Epidermal melanocyte (primary cell): ENCODE results near the gene EID2B.

ENCODE experiments used
- DNase-seq: peaks from one replicate; pipeline ENCODE4 v3.0.0; 2011; ENCODE audit warnings: low spot score; ENCODE audit not compliant: insufficient read length

The EID2B gene

DNA sequence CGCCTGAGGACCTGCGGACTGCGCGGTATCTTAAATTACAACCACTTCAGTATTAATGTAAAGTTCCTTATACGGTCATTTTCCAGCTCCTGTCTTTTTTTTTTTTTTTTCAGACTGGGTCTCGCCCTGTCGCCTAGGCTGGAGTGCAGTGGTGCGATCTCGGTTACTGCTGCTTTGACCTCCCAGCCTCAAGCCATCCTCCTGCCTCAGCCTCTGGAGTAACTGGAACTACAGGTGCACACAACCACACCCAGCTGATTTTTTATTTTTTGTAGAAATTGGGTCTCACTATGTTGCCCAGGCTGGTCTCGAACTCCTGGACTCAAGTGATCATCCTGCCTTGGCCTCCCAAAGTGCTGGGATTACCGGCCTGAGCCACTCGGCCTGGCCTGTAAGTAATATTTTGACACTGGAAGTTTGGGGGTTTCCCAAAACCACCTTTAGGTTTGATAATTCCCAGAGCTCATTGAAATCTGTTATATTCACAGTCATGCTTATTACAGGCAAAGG is 406 bp upstream of the EID2B start:
- DNase-seq, result no peak

DNA sequence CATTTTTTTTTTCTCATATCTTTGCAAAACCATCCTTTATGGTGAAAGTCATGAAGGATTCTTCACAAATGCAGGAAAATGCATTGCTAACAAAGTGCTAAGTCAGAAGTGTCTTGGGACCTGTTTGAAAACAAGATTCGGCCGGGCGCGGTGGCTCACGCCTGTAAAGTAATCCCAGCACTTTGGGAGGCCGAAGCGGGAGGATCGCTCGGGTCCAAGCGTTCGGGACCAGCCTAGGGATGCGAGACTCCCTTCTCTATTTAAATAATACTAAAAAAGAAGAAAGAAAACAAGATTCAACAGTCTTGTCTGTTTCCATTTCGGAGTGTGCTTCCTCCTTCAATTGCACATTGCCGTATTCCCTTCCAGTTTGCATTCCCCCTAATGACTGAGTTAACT is 819 bp downstream of the EID2B start:
- no peak for DNase-seq

DNA sequence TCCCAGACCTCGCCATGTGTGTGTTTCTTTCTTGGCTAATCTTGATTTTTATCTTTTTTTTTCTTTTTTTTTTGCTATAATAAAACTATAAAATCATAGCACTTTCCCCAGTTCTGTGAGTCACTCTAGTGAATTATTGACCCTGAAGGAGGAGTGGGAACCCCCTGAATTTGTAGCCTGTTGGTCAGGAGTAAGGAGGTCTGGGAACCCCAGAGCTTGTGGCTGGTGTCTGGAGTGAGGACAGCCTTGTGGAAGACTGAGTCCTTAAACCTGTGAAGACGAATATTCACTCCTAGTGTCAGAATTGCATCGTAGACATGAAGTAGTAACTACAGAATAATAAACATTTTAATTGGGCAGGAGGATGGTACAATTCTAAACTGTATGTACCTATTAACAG is 7.4 kb downstream of the EID2B start:
- no peak for DNase-seq

DNA sequence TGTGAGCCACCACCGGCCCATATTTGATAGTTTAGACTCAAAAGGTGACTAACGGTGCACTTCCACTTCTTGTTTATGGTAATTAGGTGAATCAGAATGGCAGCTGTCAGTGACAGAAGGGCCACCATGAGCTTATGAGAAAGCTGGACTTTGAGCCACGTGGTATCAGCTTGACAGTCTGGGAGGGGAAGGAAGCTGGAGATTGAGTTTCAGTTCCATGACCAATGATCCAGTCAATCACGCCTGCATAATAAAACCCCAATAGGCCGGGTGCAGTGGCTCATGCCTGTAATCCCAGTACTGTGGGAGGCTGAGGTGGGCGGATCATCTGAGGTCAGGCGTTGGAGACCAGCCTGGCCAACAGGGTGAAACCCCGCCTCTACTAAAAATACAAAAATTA is 8.2 kb downstream of the EID2B start:
- no peak for DNase-seq

DNA sequence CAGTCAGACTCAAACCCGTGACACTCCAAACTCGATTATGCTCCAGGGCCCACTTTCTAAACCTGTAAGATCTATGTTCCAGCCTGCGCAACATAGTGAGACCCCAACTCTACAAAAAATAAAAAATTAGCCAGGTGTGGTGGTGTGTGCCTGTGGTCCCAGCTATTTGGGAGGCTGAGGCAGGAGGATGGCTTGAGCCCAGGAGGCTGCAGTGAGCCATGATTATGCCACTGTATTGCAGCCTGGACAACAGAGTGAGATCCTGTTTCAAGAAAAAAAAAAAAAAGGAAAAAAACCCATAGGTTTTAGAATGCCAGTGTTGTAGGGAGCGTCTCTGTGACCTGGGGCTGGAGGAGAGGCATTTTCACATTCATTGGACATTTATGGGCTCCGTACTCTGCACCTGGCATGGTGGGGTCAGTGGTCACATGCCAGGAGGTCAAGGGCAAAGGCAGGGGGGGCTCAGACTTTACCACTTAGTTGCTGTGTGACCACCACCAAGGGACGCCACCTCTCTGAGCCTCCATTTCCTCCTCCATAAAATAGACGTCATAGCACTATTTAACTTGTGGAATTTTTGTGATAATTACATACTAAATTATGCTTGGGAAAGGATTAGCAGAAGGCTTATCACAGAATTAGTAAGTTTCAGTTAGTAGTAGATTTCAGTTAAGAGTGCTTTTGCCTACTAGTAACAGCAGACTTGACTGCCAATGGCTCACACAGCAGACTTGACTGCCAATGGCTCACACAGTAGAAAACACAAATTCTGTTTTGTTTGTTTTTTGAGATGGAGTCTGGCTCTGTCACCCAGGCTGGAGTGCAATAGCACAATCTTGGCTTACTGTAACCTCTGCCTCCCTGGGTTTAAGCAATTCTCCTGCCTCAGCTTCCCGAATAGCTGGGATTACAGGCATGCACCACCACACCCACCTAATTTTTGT is 11.8 kb downstream of the EID2B start:
- no peak for DNase-seq

DNA sequence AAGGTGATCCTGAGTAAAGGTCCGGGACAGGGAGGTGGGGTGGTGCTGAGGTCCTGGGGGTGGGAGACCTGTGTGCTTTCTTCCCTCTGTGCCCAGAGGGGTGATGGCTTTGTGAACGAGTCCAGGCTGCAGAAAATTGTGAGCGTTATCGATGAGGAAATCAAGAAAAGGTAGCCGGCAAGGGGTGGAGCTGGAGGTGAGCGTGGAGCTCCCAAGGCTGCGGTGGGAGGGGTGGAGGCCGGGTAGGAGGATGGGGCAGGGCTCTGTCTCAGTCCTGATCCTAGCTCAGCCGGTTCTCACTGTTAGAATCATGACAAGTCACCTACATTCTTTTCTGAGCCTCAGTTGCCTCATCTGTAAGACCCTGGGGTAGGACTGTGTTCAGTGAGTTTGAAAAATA is 13.7 kb downstream of the EID2B start:
- DNase-seq, result no peak

DNA sequence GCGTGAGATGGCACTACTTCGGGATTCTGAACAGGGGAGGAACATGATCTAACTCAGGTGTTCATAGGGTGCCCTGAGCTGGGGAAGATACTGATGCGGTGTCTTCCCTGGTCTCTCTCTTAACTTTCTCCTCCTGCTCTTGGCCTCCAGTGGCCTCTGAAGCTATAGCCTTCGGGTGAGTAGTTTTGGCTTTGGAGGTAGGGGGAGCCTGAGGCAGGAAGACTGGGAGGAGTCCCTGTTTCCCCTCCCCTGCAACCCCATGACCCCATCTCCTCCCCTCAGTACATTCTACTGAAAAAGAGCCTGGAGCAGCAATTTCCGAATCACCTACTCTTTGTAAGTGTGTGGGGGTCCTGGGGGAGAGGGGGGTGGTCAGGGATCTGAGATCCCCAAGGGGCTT is 14.2 kb downstream of the EID2B start:
- DNase-seq, result no peak

DNA sequence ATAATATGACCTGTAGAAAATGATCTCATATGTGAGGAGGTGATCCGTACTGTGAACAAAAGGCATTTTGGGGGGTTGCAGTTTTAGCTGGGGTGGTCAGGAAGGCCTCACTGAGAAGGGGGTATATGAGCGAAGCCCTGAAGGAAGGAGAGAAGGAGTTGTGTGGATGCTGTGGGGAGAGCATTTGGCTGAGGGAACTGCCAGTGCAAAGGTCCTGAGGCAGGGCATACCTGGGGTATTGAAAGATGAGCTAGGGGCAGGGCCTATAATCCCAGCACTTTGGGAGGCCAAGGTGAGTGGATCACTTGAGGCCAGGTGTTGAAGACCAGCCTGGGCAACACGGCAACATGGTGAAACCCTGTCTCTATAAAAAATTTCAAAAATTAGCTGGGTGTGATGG is 15.2 kb downstream of the EID2B start:
- DNase-seq, result no peak

DNA sequence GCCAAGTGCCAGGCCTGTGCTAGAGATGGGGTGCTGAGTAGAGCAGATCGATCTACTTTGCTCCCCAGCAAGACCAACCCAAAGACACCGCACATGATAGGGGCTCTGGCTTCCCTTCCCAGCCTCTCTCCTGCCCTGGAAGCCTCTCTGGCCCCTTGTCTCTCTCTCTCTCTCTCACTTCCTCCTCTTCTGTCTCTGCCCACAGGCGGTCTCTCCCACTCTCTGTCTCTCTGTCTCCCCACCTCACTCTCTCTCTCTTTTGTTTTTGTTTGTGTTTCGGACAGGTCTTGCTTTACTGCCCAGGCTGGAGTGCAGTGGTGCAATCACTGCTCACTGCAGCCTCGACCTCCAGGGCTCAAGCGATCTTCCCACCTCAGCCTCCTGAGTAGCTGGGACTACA is 16.4 kb downstream of the EID2B start:
- no peak for DNase-seq

DNA sequence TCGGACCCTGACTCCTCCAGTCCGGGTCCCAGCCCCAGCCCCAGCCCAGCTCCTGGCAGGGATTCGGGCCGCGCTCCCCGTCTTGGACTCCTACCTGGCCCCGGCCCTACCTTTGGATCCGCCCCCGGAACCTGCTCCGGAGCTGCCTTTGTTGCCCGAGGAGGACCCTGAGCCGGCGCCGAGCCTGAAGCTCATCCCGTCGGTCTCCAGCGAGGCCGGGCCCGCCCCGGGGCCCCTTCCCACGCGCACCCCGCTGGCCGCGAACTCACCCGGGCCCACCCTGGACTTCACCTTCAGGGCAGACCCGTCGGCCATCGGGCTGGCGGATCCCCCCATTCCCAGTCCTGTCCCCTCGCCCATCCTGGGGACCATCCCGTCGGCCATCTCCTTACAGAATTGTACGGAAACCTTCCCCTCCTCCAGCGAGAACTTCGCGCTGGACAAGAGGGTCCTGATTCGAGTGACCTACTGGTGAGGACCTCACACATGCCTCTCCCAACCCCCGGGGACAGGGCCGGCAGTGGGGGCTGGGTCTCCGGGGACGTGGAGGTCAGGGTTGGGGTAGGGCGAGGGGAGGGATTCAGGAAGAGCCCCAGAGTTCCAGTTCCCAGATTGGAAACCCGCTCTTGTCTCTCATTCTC is 17.0 kb downstream of the EID2B start:
- no peak for DNase-seq

DNA sequence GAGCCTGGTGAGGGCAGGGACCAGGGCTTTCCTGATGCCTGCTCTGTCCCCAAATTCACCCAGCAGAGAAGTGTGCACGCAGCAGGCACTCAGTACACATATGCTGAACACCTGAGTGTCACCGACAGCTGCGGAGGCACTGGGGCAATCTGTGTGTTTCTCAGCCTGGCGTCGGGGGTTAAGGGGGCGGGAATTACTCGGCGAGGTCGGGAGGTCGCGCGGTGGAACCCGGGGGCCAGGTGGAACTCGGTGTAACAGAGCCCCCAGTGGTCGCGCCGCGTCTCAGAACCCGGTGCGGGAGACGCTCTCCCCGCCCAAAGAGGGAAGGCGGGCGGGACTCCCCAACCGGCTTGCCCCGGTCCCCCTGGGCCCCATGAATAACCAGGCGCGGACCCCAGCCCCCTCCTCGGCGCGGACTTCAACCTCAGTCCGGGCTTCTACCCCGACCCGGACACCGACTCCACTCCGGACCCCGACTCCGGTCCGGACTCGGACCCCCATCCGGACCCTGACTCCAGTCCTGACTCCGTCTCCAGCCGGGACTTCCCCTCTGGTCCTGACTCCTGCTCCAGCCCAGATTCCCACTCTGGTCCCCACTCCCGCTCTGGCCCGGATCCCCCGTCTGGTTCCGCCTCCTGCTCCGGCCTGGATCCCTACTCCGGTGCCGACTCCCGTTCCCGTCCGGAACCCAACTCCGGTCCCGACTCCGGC is 17.7 kb downstream of the EID2B start, which contains the start of gene SELENOV:
TSS of gene SELENOV (plus strand) at position 300 of the 711 bp plus-strand sequence. CDS start at position 374, 74 bp downstream.
- DNase-seq, result no peak

DNA sequence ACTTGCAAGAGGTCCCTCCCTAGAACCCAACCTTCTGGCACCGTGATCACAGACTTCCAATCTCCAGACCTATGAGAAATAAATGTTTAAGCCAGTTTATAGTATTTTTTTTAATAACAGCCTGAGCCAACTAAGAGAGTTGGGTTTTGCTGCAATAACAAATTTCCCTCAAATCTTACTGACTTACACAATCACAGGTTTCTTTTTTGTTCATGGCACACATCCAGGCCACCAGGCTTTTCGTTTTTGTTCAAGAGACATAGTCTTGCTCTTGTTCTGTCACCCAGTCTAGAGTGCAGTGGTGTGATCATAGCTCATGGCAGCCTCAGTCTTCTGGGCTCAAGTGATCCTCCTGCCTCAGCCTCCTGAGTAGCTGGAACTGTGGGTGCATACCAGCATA is 19.7 kb downstream of the EID2B start:
- no peak for DNase-seq

DNA sequence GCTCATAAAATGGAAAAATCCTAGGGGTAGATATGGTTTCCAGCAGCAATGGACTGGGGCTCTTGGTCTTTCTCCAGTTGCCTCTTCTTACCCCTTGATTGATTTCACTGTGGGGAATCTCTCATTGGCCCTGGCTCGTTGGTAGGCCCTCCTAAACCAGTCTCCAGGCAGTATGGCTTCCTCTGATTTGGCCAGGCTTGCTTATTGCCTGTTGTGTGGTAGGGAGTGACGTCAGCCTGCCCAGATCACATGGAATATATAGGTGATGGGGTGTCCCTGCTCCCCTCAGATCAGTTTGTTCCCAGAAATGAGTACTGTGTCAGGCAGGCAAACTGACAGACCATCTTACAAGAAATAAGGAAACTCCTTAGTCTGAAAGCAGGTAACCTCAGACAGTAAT is 23.4 kb downstream of the EID2B start:
- DNase-seq, result no peak

DNA sequence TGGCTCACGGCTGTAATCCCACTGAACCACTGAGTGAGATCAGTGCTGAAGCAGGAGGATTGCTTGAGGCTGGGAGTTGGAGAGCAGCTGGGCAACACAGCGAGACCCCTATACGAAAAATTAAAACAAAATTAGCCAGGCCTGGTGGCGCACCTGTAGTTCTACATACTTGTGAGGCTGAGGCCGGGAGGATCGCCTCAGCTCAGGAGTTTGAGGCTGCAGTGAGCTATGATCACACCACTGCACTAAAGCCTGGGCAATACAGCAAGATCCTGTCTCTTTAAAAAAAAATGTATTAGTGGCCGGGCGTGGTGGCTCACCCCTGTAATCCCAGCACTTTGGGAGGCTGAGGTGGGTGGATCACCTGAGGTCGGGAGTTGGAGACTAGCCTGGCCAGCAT is 24.0 kb downstream of the EID2B start:
- no peak for DNase-seq

DNA sequence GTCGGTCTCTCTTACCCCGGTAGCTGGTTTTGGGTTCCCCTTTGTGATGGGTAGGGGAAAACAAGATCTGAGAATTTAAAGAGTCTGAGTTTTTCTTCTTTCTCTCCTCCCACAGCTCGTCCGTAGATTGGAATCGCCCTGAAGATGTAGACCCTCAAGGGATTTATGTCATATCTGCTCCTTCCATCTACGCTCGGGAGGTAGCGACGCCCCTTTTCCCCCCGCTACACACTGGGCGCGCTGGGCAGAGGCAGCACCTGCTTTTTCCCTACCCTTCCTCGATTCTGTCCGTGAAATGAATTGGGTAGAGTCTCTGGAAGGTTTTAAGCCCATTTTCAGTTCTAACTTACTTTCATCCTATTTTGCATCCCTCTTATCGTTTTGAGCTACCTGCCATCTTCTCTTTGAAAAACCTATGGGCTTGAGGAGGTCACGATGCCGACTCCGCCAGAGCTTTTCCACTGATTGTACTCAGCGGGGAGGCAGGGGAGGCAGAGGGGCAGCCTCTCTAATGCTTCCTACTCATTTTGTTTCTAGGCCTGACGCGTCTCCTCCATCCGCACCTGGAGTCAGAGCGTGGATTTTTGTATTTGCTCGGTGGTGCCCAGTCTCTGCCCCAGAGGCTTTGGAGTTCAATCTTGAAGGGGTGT is 24.8 kb downstream of the EID2B start:
- no peak for DNase-seq

DNA sequence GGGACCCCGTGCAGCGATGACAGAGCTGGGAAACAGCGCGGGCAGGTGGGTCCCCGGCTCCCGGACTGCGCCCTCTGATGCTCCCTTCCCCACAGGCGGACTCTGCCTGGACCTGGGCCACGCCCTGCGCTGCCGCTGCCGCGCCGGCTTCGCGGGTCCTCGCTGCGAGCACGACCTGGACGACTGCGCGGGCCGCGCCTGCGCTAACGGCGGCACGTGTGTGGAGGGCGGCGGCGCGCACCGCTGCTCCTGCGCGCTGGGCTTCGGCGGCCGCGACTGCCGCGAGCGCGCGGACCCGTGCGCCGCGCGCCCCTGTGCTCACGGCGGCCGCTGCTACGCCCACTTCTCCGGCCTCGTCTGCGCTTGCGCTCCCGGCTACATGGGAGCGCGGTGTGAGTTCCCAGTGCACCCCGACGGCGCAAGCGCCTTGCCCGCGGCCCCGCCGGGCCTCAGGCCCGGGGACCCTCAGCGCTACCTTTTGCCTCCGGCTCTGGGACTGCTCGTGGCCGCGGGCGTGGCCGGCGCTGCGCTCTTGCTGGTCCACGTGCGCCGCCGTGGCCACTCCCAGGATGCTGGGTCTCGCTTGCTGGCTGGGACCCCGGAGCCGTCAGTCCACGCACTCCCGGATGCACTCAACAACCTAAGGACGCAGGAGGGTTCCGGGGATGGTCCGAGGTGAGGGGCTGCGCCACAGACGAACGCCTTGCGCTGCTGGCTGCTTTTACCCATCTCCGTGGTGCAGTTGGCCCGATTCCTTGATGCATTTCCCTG is 25.5 kb downstream of the EID2B start:
- peak; percentile 60 for DNase-seq

DNA sequence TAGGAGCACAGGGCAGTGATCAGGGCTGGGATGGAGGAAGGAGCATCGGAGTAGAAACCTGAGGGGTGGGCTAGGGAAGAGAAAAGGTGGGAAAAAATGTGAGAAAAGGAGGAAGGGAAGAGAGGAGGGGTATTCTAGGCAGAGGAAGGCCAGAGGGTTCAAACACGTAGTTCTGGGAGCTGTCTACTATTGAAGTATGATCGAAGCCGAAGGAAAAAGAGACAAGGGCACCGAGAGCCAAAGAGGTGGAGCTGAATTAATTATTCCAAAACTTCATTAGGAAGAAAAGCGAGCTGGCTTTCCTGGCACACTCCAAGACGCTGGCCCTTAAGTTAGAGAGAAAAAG is 26.1 kb downstream of the EID2B start:
- no peak for DNase-seq

DNA sequence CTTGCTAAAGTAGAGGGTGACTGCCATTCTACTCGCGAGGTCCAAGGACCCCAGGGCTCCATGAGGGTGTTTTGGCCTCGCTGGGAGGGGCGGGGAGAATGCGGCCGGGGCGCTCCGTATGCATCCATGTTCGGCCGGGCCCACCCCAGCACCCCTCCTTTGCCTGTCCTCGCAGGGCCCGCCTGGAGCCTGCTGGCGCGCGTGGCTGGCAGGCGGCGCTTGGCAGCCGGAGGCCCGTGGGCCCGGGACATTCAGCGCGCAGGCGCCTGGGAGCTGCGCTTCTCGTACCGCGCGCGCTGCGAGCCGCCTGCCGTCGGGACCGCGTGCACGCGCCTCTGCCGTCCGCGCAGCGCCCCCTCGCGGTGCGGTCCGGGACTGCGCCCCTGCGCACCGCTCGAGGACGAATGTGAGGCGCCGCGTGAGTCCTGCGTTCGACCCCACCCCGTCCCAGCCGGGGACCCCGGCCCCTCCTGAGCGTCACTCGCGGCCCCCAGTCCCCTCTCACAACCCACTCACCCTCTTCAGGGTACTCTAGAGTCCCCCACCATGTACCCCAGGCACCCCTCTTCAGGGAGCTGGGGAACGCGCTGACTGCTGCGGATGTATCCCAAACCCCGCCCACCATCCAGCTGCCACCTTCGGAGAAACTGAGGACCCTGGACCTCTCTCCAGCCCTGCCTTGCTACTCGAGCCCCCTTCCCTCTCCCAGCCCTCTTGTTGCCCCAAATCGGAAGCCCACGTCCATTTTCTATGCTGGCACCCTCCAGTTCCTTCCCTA is 29.8 kb downstream of the EID2B start:
- DNase-seq, result peak; percentile 75

DNA sequence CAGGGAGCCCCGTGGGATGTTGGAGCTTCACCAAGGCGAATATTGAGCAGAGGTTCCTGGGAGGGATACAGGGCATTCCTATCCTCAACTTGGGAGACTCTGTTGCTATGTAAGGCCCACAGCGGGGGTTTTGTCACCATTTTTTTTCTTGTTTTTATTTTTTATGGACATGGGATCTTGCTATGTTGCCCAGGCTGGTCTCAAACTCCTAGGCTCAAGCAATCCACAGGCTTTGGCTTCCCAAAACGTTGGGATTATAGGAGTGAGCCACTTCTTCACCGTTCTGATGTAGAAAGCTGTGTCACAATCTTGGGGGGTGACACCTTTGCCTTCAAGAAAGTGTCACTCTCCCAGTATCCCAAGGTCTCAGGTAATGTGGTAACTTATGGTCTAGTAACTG is 31.3 kb downstream of the EID2B start:
- no peak for DNase-seq

DNA sequence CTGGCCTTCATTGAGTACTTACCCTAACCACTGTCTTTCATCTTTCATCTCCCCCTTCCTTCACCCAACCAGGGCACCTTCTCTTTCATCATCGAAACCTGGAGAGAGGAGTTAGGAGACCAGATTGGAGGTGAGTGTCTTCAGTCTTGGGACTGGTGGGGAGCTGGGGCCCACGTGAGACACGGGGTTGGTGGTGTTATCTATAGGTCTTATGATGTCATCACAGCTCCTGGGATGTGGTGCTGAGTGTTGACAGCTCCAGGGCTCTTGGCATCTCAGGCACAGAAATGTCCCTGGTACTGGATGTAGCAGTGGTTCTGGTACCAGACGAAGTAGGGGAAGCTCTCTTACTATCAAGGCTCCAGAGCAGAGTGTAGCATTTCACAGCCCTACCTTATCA is 32.1 kb downstream of the EID2B start:
- no peak for DNase-seq
